ENCODE data around the gene CBR1. TPM values are rescaled to one million over a fixed set of nuclear protein-coding genes. Genes with fewer than 3 reads are reported as not detected.
"Not testable (repeated sequence)": the region's sequence is repeated elsewhere in the genome, so short reads cannot be mapped to it uniquely, and the experiment has no call there.

CBR1 gene
- total and polyA plus RNA-seq, 4 experiments from 2014 or later = 23.0 to 82.2 (median 37.2) TPM

- Mint-ChIP-seq H3K9me3 (peaks cover 0 to 10% (median 4%) of the 10 kb centered on the region in 8 donors), H3K4me1 (peaks cover 28 to 48% (median 40%) of the 10 kb centered on the region in 4 donors), H3K36me3 (peaks cover 26 to 29% of the 10 kb centered on the region in 2 donors), H3K27me3 (no peaks in the 10 kb centered on the region), H3K27ac (peak overlapping the region in 1 of 7 donors; percentile 10), H3K4me3 (peak overlapping the region in 3 of 8 donors; percentile 12 to 79 (median 72))
- no peak for DNase-seq
- Histone ChIP-seq H3K4me1 (ENCODE audit: insufficient read depth, low read length) (peaks cover 33% of the 10 kb centered on the region), H3K9me3 (ENCODE audit: control insufficient read depth in 1 of 2, low read length in 2 of 2) (peaks cover 0 to 3% of the 10 kb centered on the region in 2 donors), H3K36me3 (ENCODE audit: insufficient read depth, low read length) (no peaks in the 10 kb centered on the region), H3K4me3 (ENCODE audit: low read length in 2 of 2) (no peak overlapping the region), H3K27me3 (ENCODE audit: insufficient read depth, low read length) (no peaks in the 10 kb centered on the region), H3K27ac (ENCODE audit: low read depth, low read length) (no peak overlapping the region)
- POLR2A ChIA-PET (ENCODE audit: partially characterized antibody) = interaction anchor here (1.5 kb wide), 1 partner anchor 13 kb away, joined by 9 read pairs; the partner anchor contains the start of gene SETD4
- intact Hi-C loops (cut with micrococcal nuclease) = no loop called here
- CTCF ChIA-PET (ENCODE audit: partially characterized antibody) = interaction anchor here (3.2 kb wide), 1 partner anchor 40 kb away, joined by 21 read pairs; no protein-coding TSS in a partner anchor
These were observed 2.8 kb downstream of the CBR1 start for GRCh38 chr21:36072453-36073162.

- Mint-ChIP-seq H3K27ac (no peak overlapping the region), H3K27me3 (no peaks in the 10 kb centered on the region)
These were observed 3.4 kb downstream of the CBR1 start for GRCh38 chr21:36073181-36073580.

GRCh38 chr21:36073911-36074310 is 4.1 kb downstream of the CBR1 start:
- POLR2A ChIA-PET (ENCODE audit: partially characterized antibody); H3K9me3 Mint-ChIP-seq; H3K4me3 ChIP-seq (ENCODE audit: low read length in 2 of 2); H3K9me3 ChIP-seq (ENCODE audit: control insufficient read depth in 1 of 2, low read length in 2 of 2); intact Hi-C loops (cut with micrococcal nuclease); H3K36me3 ChIP-seq (ENCODE audit: insufficient read depth, low read length); H3K27me3 ChIP-seq (ENCODE audit: insufficient read depth, low read length); DNase-seq; H3K4me3 Mint-ChIP-seq; H3K27ac ChIP-seq (ENCODE audit: low read depth, low read length); H3K27ac Mint-ChIP-seq; H3K27me3 Mint-ChIP-seq: not testable (repeated sequence)
- peaks cover 25 to 29% of the 10 kb centered on the region in 2 donors for H3K36me3 Mint-ChIP-seq
- CTCF ChIA-PET (ENCODE audit: partially characterized antibody) = interaction anchor here (3.2 kb wide), 1 partner anchor 39 kb away, joined by 21 read pairs; no protein-coding TSS in a partner anchor
- peaks cover 30 to 53% (median 44%) of the 10 kb centered on the region in 4 donors for H3K4me1 Mint-ChIP-seq
- peaks cover 38% of the 10 kb centered on the region for H3K4me1 ChIP-seq (ENCODE audit: insufficient read depth, low read length)

More at GRCh38 chr21:36073181-36073580, 3.4 kb downstream of the CBR1 start:
- CTCF ChIA-PET (ENCODE audit: partially characterized antibody) = interaction anchor here (3.2 kb wide), 1 partner anchor 40 kb away, joined by 21 read pairs; no protein-coding TSS in a partner anchor
- Mint-ChIP-seq H3K4me3 (no peak overlapping the region), H3K9me3 (peaks cover 0 to 10% (median 4%) of the 10 kb centered on the region in 8 donors), H3K4me1 (peaks cover 28 to 48% (median 40%) of the 10 kb centered on the region in 4 donors), H3K36me3 (peaks cover 26 to 29% of the 10 kb centered on the region in 2 donors)
- POLR2A ChIA-PET (ENCODE audit: partially characterized antibody) = interaction anchor here (1.5 kb wide), 1 partner anchor 13 kb away, joined by 9 read pairs; the partner anchor contains the start of gene SETD4
- no peaks in the 10 kb centered on the region for H3K36me3 ChIP-seq (ENCODE audit: insufficient read depth, low read length)
- no peaks in the 10 kb centered on the region for H3K27me3 ChIP-seq (ENCODE audit: insufficient read depth, low read length)
- peaks cover 0 to 3% of the 10 kb centered on the region in 2 donors for H3K9me3 ChIP-seq (ENCODE audit: control insufficient read depth in 1 of 2, low read length in 2 of 2)
- intact Hi-C loops (cut with micrococcal nuclease) = no loop called here
- DNase-seq = no peak
- H3K4me1 ChIP-seq (ENCODE audit: insufficient read depth, low read length) = peaks cover 33% of the 10 kb centered on the region
- no peak overlapping the region for H3K4me3 ChIP-seq (ENCODE audit: low read length in 2 of 2)
- H3K27ac ChIP-seq (ENCODE audit: low read depth, low read length) = no peak overlapping the region

GRCh38 chr21:36075171-36075570 is 5.3 kb downstream of the CBR1 start:
- Mint-ChIP-seq H3K27ac (no peak overlapping the region), H3K36me3 (peaks cover 22 to 24% of the 10 kb centered on the region in 2 donors), H3K4me3 (no peak overlapping the region), H3K4me1 (peaks cover 28 to 53% (median 47%) of the 10 kb centered on the region in 4 donors), H3K9me3 (peaks cover 0 to 3% (median 0%) of the 10 kb centered on the region in 8 donors), H3K27me3 (no peaks in the 10 kb centered on the region)
- ChIA-PET CTCF (ENCODE audit: partially characterized antibody) (no interaction called here), POLR2A (ENCODE audit: partially characterized antibody) (interaction anchor here (0.9 kb wide), 1 partner anchor 15 kb away, joined by 3 read pairs; the partner anchor contains the start of gene SETD4)
- DNase-seq = no peak
- no peaks in the 10 kb centered on the region for H3K27me3 ChIP-seq (ENCODE audit: insufficient read depth, low read length)
- no peak overlapping the region for H3K27ac ChIP-seq (ENCODE audit: low read depth, low read length)
- no peaks in the 10 kb centered on the region for H3K36me3 ChIP-seq (ENCODE audit: insufficient read depth, low read length)
- peaks cover 41% of the 10 kb centered on the region for H3K4me1 ChIP-seq (ENCODE audit: insufficient read depth, low read length)
- H3K4me3 ChIP-seq (ENCODE audit: low read length in 2 of 2) = no peak overlapping the region
- intact Hi-C loops (cut with micrococcal nuclease) = no loop called here
- H3K9me3 ChIP-seq (ENCODE audit: control insufficient read depth in 1 of 2, low read length in 2 of 2) = no peaks in the 10 kb centered on the region

- intact Hi-C loops (cut with micrococcal nuclease) = no loop called here
- Histone ChIP-seq H3K4me1 (ENCODE audit: insufficient read depth, low read length) (peaks cover 33% of the 10 kb centered on the region), H3K27me3 (ENCODE audit: insufficient read depth, low read length) (no peaks in the 10 kb centered on the region), H3K36me3 (ENCODE audit: insufficient read depth, low read length) (no peaks in the 10 kb centered on the region), H3K27ac (ENCODE audit: low read depth, low read length) (no peak overlapping the region), H3K9me3 (ENCODE audit: control insufficient read depth in 1 of 2, low read length in 2 of 2) (no peaks in the 10 kb centered on the region), H3K4me3 (ENCODE audit: low read length in 2 of 2) (no peak overlapping the region)
- Mint-ChIP-seq H3K9me3 (peaks cover 0 to 3% (median 0%) of the 10 kb centered on the region in 8 donors), H3K27me3 (no peaks in the 10 kb centered on the region), H3K4me1 (peaks cover 23 to 45% (median 40%) of the 10 kb centered on the region in 4 donors), H3K4me3 (no peak overlapping the region), H3K36me3 (peaks cover 17 to 24% of the 10 kb centered on the region in 2 donors), H3K27ac (peak overlapping the region in 2 of 7 donors; percentile 30 to 57)
- CTCF ChIA-PET (ENCODE audit: partially characterized antibody) = interaction anchor here (1.8 kb wide), 1 partner anchor 37 kb away, joined by 6 read pairs; no protein-coding TSS in a partner anchor
- no peak for DNase-seq
- POLR2A ChIA-PET (ENCODE audit: partially characterized antibody) = no interaction called here
These were observed 6.1 kb downstream of the CBR1 start for GRCh38 chr21:36075953-36076352.

GRCh38 chr21:36076878-36077655 is 7.2 kb downstream of the CBR1 start:
- H3K4me3 ChIP-seq (ENCODE audit: low read length in 2 of 2) = no peak overlapping the region
- H3K9me3 Mint-ChIP-seq = peaks cover 0 to 3% (median 0%) of the 10 kb centered on the region in 8 donors
- H3K36me3 Mint-ChIP-seq = peaks cover 9 to 15% of the 10 kb centered on the region in 2 donors
- no peaks in the 10 kb centered on the region for H3K9me3 ChIP-seq (ENCODE audit: control insufficient read depth in 1 of 2, low read length in 2 of 2)
- no peak overlapping the region for H3K27ac ChIP-seq (ENCODE audit: low read depth, low read length)
- POLR2A ChIA-PET (ENCODE audit: partially characterized antibody) = no interaction called here
- intact Hi-C loops (cut with micrococcal nuclease) = no loop called here
- no peaks in the 10 kb centered on the region for H3K36me3 ChIP-seq (ENCODE audit: insufficient read depth, low read length)
- H3K4me1 ChIP-seq (ENCODE audit: insufficient read depth, low read length) = peaks cover 24% of the 10 kb centered on the region
- no peaks in the 10 kb centered on the region for H3K27me3 Mint-ChIP-seq
- DNase-seq = no peak
- H3K27ac Mint-ChIP-seq = no peak overlapping the region
- no peak overlapping the region for H3K4me3 Mint-ChIP-seq
- CTCF ChIA-PET (ENCODE audit: partially characterized antibody) = interaction anchor here (1.5 to 1.8 kb wide), 2 partner anchors 36 to 49 kb away, joined by 3 to 6 read pairs; no protein-coding TSS in a partner anchor
- no peaks in the 10 kb centered on the region for H3K27me3 ChIP-seq (ENCODE audit: insufficient read depth, low read length)
- peaks cover 16 to 34% (median 29%) of the 10 kb centered on the region in 4 donors for H3K4me1 Mint-ChIP-seq
